ENCODE data around the gene IRX1.

Gene IRX1

DNA sequence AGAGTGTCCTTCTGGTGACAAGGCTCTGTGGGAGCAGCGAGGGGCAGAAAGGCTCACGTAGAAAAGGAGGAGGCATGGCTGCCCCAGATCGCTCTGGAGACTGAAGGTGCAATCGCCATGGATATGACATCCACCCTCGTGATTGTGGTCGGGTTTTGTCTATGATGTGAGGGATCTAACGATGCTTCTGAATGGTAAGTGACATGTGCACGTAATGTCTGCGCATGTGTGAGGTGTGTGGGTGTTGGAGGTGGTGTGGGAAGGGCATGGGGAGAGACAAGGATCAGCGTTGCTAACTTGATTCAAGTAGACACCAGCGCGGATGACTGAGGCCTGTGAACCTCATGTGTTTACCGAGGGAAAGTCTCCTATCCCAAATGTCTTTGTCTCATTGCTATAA is 20.2 kb downstream of the IRX1 start:
- H3K36me3 ChIP-seq (ENCODE audit: insufficient read depth, low read depth, low read length): no peaks in the 10 kb centered on the region
- H3K27me3 ChIP-seq (ENCODE audit: insufficient read depth, low read length): no peaks in the 10 kb centered on the region
- H3K9ac ChIP-seq (ENCODE audit: low read depth, low read length): no peak overlapping the region
- no peaks in the 10 kb centered on the region for H3K9me3 ChIP-seq (ENCODE audit: insufficient read depth, low read depth, low read length)
- no peak overlapping the region for H3K27ac ChIP-seq (ENCODE audit: low read length)
- no peaks in the 10 kb centered on the region for H3K4me1 ChIP-seq (ENCODE audit: insufficient read depth, low read length)
- no peak overlapping the region for H3K4me3 ChIP-seq (ENCODE audit: low read length)

DNA sequence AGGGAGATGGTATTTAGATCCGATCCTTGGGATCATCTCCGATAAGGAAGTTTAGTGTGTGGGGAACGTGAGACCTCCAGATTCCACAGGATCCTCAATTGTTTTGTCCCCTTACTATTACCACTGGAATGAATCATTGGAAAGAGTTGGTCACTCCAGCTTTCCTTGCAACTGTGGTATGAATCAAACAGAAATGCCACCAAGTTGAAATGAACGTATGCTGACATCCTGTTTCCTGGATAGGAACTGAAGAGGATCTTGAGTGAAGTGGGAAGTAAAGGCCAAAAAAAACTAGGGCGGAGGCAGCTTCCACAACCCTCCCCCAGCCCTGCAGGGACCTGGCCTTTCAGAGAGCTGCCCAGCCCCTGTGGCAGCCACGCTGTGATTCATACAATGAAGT is 23.9 kb downstream of the IRX1 start:
- H3K4me1 ChIP-seq (ENCODE audit: insufficient read depth, low read length): no peaks in the 10 kb centered on the region
- H3K27me3 ChIP-seq (ENCODE audit: insufficient read depth, low read length): no peaks in the 10 kb centered on the region
- no peaks in the 10 kb centered on the region for H3K9me3 ChIP-seq (ENCODE audit: insufficient read depth, low read depth, low read length)
- no peak overlapping the region for H3K4me3 ChIP-seq (ENCODE audit: low read length)
- H3K36me3 ChIP-seq (ENCODE audit: insufficient read depth, low read depth, low read length): no peaks in the 10 kb centered on the region
- no peak overlapping the region for H3K27ac ChIP-seq (ENCODE audit: low read length)
- no peak overlapping the region for H3K9ac ChIP-seq (ENCODE audit: low read depth, low read length)

DNA sequence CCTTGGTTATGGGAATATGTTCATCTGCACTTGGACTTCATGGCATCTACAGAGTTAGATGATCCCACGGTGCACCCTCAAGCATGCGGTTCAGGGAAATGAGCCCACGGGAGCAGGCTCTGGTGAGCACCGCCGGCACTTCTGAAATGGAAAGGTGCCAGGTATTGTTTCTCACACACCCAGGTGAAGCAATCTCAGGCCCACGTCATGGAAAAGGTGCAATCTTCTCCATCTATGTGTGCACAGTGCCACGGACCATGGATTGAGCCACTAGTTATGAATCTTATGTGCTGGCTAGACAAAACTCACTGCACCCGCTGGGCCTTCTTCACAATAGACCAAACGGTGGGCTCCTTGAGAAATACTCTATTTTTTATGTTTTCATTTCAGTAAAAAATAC is 27.3 kb downstream of the IRX1 start:
- no peaks in the 10 kb centered on the region for H3K4me1 ChIP-seq (ENCODE audit: insufficient read depth, low read length)
- no peaks in the 10 kb centered on the region for H3K36me3 ChIP-seq (ENCODE audit: insufficient read depth, low read depth, low read length)
- no peaks in the 10 kb centered on the region for H3K27me3 ChIP-seq (ENCODE audit: insufficient read depth, low read length)
- H3K9ac ChIP-seq (ENCODE audit: low read depth, low read length): no peak overlapping the region
- H3K27ac ChIP-seq (ENCODE audit: low read length): no peak overlapping the region
- H3K9me3 ChIP-seq (ENCODE audit: insufficient read depth, low read depth, low read length): peaks cover 2% of the 10 kb centered on the region; the same call in 1 of the 2 replicates
- H3K4me3 ChIP-seq (ENCODE audit: low read length): no peak overlapping the region

DNA sequence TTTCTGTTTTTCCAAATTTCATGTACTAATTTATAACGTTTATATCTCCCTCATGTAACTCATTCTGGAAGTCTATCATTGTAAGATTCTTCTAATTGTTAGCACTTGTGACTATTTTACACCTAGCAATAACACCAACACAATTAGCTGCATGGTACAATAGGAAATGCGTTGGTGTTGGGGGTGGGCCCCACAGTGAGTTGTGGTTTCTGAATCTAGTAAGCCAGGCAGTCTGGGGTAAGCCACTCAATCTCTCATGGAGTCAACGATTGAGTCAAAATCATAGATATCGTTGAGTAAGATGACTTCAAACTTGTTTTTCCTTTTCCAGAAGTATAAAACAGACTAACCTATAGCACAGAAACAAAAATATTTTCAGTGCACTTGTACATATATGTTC is 30.0 kb downstream of the IRX1 start:
- no peak overlapping the region for H3K27ac ChIP-seq (ENCODE audit: low read length)
- peaks cover 2% of the 10 kb centered on the region; the same call in 1 of the 2 replicates for H3K9me3 ChIP-seq (ENCODE audit: insufficient read depth, low read depth, low read length)
- H3K27me3 ChIP-seq (ENCODE audit: insufficient read depth, low read length): no peaks in the 10 kb centered on the region
- no peak overlapping the region for H3K9ac ChIP-seq (ENCODE audit: low read depth, low read length)
- H3K4me3 ChIP-seq (ENCODE audit: low read length): no peak overlapping the region
- no peaks in the 10 kb centered on the region for H3K4me1 ChIP-seq (ENCODE audit: insufficient read depth, low read length)
- no peaks in the 10 kb centered on the region for H3K36me3 ChIP-seq (ENCODE audit: insufficient read depth, low read depth, low read length)

DNA sequence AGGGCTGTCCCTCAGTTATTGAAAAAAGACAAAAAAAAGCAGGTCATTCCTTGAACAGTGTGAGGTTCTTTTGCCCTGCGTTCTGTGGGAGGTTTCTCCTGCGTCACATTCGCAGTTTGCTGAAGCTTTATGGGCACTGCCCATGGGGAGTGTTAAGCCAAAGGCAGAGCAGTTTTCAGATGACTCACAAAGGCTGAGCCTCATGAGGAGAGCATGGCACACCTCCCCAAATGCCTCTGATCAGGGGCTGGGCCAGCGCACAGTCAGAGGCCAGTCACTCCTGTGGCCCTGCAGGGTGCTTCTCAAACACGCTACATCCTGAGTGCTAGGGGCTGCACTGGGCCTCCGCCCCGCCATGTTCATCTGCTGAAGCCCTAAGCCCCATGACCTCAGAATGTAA is 38.4 kb downstream of the IRX1 start:
- no peaks in the 10 kb centered on the region for H3K27me3 ChIP-seq (ENCODE audit: insufficient read depth, low read length)
- H3K4me3 ChIP-seq (ENCODE audit: low read length): no peak overlapping the region
- H3K27ac ChIP-seq (ENCODE audit: low read length): no peak overlapping the region
- no peaks in the 10 kb centered on the region for H3K9me3 ChIP-seq (ENCODE audit: insufficient read depth, low read depth, low read length)
- H3K9ac ChIP-seq (ENCODE audit: low read depth, low read length): no peak overlapping the region
- H3K36me3 ChIP-seq (ENCODE audit: insufficient read depth, low read depth, low read length): no peaks in the 10 kb centered on the region
- H3K4me1 ChIP-seq (ENCODE audit: insufficient read depth, low read length): no peaks in the 10 kb centered on the region

DNA sequence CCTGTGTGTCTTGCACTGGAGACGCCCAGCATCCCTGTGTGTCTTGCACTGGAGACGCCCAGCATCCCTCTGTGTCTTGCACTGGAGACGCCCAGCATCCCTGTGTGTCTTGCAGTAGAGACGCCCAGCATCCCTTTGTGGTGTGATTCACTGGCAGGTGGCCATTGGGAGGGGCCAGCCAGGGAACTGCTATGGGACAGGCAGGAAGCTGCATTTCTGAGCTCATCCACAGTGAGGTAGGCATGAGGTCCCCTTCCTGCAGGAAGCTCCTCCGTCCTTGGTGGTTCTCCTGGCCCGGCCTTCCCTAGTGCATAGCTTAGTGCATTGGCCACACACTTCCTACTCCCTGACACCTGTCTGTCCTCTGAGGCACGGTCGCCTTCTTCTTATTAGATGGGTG is 43.5 kb downstream of the IRX1 start:
- no peak overlapping the region for H3K9ac ChIP-seq (ENCODE audit: low read depth, low read length)
- H3K4me1 ChIP-seq (ENCODE audit: insufficient read depth, low read length): no peaks in the 10 kb centered on the region
- no peaks in the 10 kb centered on the region for H3K36me3 ChIP-seq (ENCODE audit: insufficient read depth, low read depth, low read length)
- H3K27me3 ChIP-seq (ENCODE audit: insufficient read depth, low read length): no peaks in the 10 kb centered on the region
- no peak overlapping the region for H3K4me3 ChIP-seq (ENCODE audit: low read length)
- H3K9me3 ChIP-seq (ENCODE audit: insufficient read depth, low read depth, low read length): no peaks in the 10 kb centered on the region
- no peak overlapping the region for H3K27ac ChIP-seq (ENCODE audit: low read length)

DNA sequence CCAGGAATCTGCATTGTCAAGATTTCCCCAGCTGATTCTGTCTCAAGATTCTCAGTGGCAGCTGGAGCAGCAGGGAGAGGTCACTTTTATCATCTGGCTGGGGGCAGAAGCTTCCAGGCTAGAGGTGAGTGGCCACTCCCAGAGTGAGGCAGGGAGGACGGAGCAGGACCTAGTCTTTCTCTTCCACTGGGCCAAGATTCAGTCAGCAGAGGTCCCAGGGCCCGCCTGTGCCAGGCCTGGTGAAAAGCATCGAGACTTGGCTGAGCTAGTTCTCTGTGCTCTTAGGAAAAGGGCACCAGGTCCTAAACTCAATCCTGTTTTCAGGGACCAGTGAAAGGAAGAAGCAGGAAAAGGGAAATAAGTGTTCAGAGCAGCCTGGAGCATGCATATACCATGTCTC is 46.6 kb downstream of the IRX1 start:
- Histone ChIP-seq H3K9ac (ENCODE audit: low read depth, low read length) (no peak overlapping the region), H3K4me3 (ENCODE audit: low read length) (no peak overlapping the region), H3K9me3 (ENCODE audit: insufficient read depth, low read depth, low read length) (no peaks in the 10 kb centered on the region), H3K4me1 (ENCODE audit: insufficient read depth, low read length) (no peaks in the 10 kb centered on the region), H3K27me3 (ENCODE audit: insufficient read depth, low read length) (no peaks in the 10 kb centered on the region), H3K36me3 (ENCODE audit: insufficient read depth, low read depth, low read length) (no peaks in the 10 kb centered on the region), H3K27ac (ENCODE audit: low read length) (no peak overlapping the region)

DNA sequence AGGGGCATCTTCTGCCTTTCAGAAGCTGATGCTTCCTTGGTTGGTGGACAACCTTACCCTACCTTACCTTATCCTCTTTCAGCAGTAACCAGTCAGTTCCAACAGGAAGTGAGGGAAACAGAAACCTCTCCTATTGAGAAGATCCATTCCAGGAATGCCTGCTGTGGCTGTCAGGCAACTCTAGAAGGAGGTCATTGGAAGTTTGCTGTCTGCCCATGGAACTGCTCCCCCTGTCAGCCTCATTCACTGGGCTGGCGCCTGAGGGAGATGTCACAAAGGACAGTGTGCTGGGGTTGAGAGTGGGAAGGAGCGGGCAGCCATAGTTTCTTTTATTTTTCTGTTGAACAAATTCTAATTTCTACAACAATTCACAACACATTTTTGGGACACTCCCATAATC is 54.7 kb downstream of the IRX1 start:
- Histone ChIP-seq H3K27me3 (ENCODE audit: insufficient read depth, low read length) (no peaks in the 10 kb centered on the region), H3K27ac (ENCODE audit: low read length) (no peak overlapping the region)

DNA sequence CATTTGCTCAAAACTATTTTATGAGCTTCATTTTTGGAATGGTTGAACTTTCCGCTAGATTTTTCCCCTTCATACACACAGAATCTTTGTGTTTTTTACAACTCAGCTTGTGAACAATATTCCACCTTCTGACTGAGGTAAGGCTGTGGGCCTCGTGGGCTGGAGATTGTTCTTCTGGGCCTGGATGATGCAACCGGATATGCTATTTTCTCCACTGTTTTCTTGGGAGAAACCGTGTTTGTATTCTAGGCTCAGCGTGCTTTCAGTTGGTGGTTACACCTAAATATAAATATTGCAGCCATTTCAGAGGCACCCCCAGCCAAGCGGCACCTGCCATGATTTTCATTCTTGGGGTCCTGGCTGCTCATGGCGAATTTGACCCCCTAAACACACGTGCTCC is 55.2 kb downstream of the IRX1 start:
- Histone ChIP-seq H3K9me3 (ENCODE audit: insufficient read depth, low read depth, low read length) (no peaks in the 10 kb centered on the region), H3K4me1 (ENCODE audit: insufficient read depth, low read length) (no peaks in the 10 kb centered on the region), H3K27me3 (ENCODE audit: insufficient read depth, low read length) (no peaks in the 10 kb centered on the region), H3K36me3 (ENCODE audit: insufficient read depth, low read depth, low read length) (no peaks in the 10 kb centered on the region), H3K4me3 (ENCODE audit: low read length) (no peak overlapping the region), H3K27ac (ENCODE audit: low read length) (no peak overlapping the region), H3K9ac (ENCODE audit: low read depth, low read length) (no peak overlapping the region)

More for the DNA sequence above, 54.7 kb downstream of the IRX1 start:
- H3K9me3 ChIP-seq (ENCODE audit: insufficient read depth, low read depth, low read length): no peaks in the 10 kb centered on the region
- H3K9ac ChIP-seq (ENCODE audit: low read depth, low read length): no peak overlapping the region
- no peak overlapping the region for H3K4me3 ChIP-seq (ENCODE audit: low read length)
- no peaks in the 10 kb centered on the region for H3K36me3 ChIP-seq (ENCODE audit: insufficient read depth, low read depth, low read length)
- no peaks in the 10 kb centered on the region for H3K4me1 ChIP-seq (ENCODE audit: insufficient read depth, low read length)

Data from iPS-20b (cell line).